SK-N-SH (cell line): ENCODE measurements around the gene HYAL2. TPM values are rescaled to one million over a fixed set of nuclear protein-coding genes. Genes with fewer than 3 reads are reported as not detected.

ENCODE experiments used
- CTCF ChIA-PET: fragments of 300-600, 350-600 bp; formaldehyde crosslinking; extraction: SDS; loops from one replicate; lab custom pipeline; 2021; lab: Yijun Ruan, JAX
- POLR2A ChIA-PET: fragments of 350-600 bp; sonication (Branson Sonifier 250); formaldehyde crosslinking; extraction: SDS; loops from one replicate; lab custom pipeline; 2020; ENCODE audit warnings: antibody characterized with exemption, inconsistent platforms; lab: Yijun Ruan, JAX
- DNase-seq: peaks from one replicate; pipeline ENCODE4 v3.0.0; 2012
- H2AFZ ChIP-seq: fragments of 200-600 bp; sonication (generic); 2 replicates; pipeline ENCODE4 v1.8.1; 2016; ENCODE audit warnings: antibody characterized with exemption, mild to moderate bottlenecking, low read depth
- H3F3A ChIP-seq: fragments of 200-600 bp; sonication (generic); replicated peaks from 2 replicates; pipeline ENCODE3; 2016; ENCODE audit warnings: antibody characterized with exemption, mild to moderate bottlenecking; ENCODE audit not compliant: insufficient read depth
- H3K27ac ChIP-seq, 2 experiments: fragments of 200-500 bp in 1 of 2; fragments of 200-600 bp in 1 of 2; sonication (Bioruptor generic) in 1 of 2; sonication (generic), shearing (Covaris generic) in 1 of 2; 2 replicates each; pipeline versions ENCODE4 v1.5.1 to v1.6.1; 2014 to 2016; ENCODE audit warnings: low read depth in 2 of 2, inconsistent platforms in 1 of 2, low read length in 1 of 2, mild to moderate bottlenecking in 1 of 2, mixed read lengths in 1 of 2
- H3K27me3 ChIP-seq: fragments of 200-600 bp; sonication (generic), shearing (Covaris generic); 2 replicates; pipeline ENCODE4 v1.6.1; 2016; ENCODE audit warnings: mixed run types; ENCODE audit not compliant: insufficient read depth
- H3K36me3 ChIP-seq, 2 experiments: fragments of 200-500 bp in 1 of 2; fragments of 200-600 bp in 1 of 2; sonication (Bioruptor generic) in 1 of 2; sonication (generic) in 1 of 2; replicated peaks in 1 of 2; 2 replicates each; pipeline versions ENCODE3 to v1.5.1; 2014 to 2016; ENCODE audit warnings: low read length in 1 of 2, mild to moderate bottlenecking in 1 of 2; ENCODE audit not compliant: insufficient read depth in 2 of 2, control insufficient read depth in 1 of 2
- H3K4me1 ChIP-seq, 2 experiments: fragments of 200-500 bp in 1 of 2; fragments of 200-600 bp in 1 of 2; sonication (Bioruptor generic) in 1 of 2; sonication (generic), shearing (Covaris generic) in 1 of 2; 2 replicates each; pipeline versions ENCODE4 v1.5.1 to v1.6.1; 2014 to 2016; ENCODE audit warnings: low read depth in 1 of 2, low read length in 1 of 2, mixed run types in 1 of 2; ENCODE audit not compliant: insufficient read depth in 2 of 2, control insufficient read depth in 1 of 2
- H3K4me2 ChIP-seq: fragments of 200-600 bp; sonication (generic), shearing (Covaris generic); 2 replicates; pipeline ENCODE4 v1.6.1; 2017; ENCODE audit warnings: mixed run types
- H3K4me3 ChIP-seq, 2 experiments: fragments of 200-500 bp in 1 of 2; fragments of 200-600 bp in 1 of 2; sonication (Bioruptor generic) in 1 of 2; sonication (generic), shearing (Covaris generic) in 1 of 2; 2 replicates each; pipeline versions ENCODE4 v1.5.1 to v1.8.1; 2014 to 2016; ENCODE audit warnings: low read depth in 2 of 2, inconsistent platforms in 1 of 2, low read length in 1 of 2, mild to moderate bottlenecking in 1 of 2, mixed read lengths in 1 of 2, moderate library complexity in 1 of 2
- H3K79me2 ChIP-seq: fragments of 200-600 bp; sonication (generic); 2 replicates; pipeline ENCODE4 v1.8.1; 2017; ENCODE audit warnings: mild to moderate bottlenecking; ENCODE audit not compliant: insufficient read depth
- H3K9ac ChIP-seq: fragments of 200-600 bp; sonication (generic); 2 replicates; pipeline ENCODE4 v1.6.1; 2017; ENCODE audit warnings: mixed run types
- H3K9me2 ChIP-seq: fragments of 200-600 bp; sonication (generic); 2 replicates; pipeline ENCODE4 v1.6.1; 2017; ENCODE audit warnings: mixed run types
- H3K9me3 ChIP-seq: fragments of 200-600 bp; sonication (generic); 2 replicates; pipeline ENCODE4 v1.6.1; 2017; ENCODE audit warnings: mixed run types, mild to moderate bottlenecking, moderate library complexity
- H4K20me1 ChIP-seq: fragments of 200-600 bp; sonication (generic); 2 replicates; pipeline ENCODE4 v1.6.1; 2017; ENCODE audit warnings: mild to moderate bottlenecking, mixed run types; ENCODE audit not compliant: insufficient read depth
- ELF1 ChIP-seq: IDR thresholded peaks from 2 replicates; pipeline ENCODE4 v1.4.0; 2012
- EP300 ChIP-seq, 2 experiments: IDR thresholded peaks; 2 replicates each; pipeline versions ENCODE4 v1.4.0 to v1.6.1; 2012; ENCODE audit warnings: borderline replicate concordance in 1 of 2, low read depth in 1 of 2, low read length in 1 of 2
- FOSL2 ChIP-seq: IDR thresholded peaks from 2 replicates; pipeline ENCODE4 v1.4.0; 2012; ENCODE audit warnings: low read depth, mild to moderate bottlenecking, moderate library complexity, borderline replicate concordance
- FOXM1 ChIP-seq: IDR thresholded peaks from 2 replicates; pipeline ENCODE4 v1.4.0; 2012; ENCODE audit warnings: low read depth, mild to moderate bottlenecking
- POLR2AphosphoS5 ChIP-seq: IDR thresholded peaks from 2 replicates; pipeline ENCODE4 v1.6.1; 2012; ENCODE audit warnings: low read depth, low read length
- RAD21 ChIP-seq: IDR thresholded peaks from 2 replicates; pipeline ENCODE4 v1.6.1; 2012; ENCODE audit warnings: mild to moderate bottlenecking, low read length
- RXRA ChIP-seq: IDR thresholded peaks from 2 replicates; pipeline ENCODE4 v1.4.0; 2012; ENCODE audit warnings: low read depth, mild to moderate bottlenecking, borderline replicate concordance
- TCF12 ChIP-seq: IDR thresholded peaks from 2 replicates; pipeline ENCODE4 v1.4.0; 2012
- YY1 ChIP-seq: IDR thresholded peaks from 2 replicates; pipeline ENCODE4 v1.4.0; 2012; ENCODE audit warnings: low read depth, mild to moderate bottlenecking
- ZBTB33 ChIP-seq: IDR thresholded peaks from 2 replicates; pipeline ENCODE4 v1.4.0; 2012; ENCODE audit warnings: low read depth, borderline replicate concordance
- WGBS: methylation state at CpG from one replicate; pipeline ENCODE4 v1.1.6; 2017; ENCODE audit warnings: low lambda C conversion rate; 5-methylcytosine and 5-hydroxymethylcytosine counted together
- polyA plus RNA-seq, 3 experiments: library from polyadenylated mRNA; depleted of rRNA; stranded (reverse); fragments of >200 nt; gene quantifications; 2 replicates each; pipeline ENCODE4 v1.2.3, GENCODE V29; 2012
- TF ChIP-seq, protein P1 (sequence below): IDR thresholded peaks from 2 replicates; pipeline ENCODE4 v1.6.1; 2012; ENCODE audit warnings: mild to moderate bottlenecking, low read depth, low read length, moderate library complexity

The HYAL2 gene
- polyA plus RNA-seq, 1 of the 3 experiments (the other 2 are of a cell fraction) = 135 TPM

DNA sequence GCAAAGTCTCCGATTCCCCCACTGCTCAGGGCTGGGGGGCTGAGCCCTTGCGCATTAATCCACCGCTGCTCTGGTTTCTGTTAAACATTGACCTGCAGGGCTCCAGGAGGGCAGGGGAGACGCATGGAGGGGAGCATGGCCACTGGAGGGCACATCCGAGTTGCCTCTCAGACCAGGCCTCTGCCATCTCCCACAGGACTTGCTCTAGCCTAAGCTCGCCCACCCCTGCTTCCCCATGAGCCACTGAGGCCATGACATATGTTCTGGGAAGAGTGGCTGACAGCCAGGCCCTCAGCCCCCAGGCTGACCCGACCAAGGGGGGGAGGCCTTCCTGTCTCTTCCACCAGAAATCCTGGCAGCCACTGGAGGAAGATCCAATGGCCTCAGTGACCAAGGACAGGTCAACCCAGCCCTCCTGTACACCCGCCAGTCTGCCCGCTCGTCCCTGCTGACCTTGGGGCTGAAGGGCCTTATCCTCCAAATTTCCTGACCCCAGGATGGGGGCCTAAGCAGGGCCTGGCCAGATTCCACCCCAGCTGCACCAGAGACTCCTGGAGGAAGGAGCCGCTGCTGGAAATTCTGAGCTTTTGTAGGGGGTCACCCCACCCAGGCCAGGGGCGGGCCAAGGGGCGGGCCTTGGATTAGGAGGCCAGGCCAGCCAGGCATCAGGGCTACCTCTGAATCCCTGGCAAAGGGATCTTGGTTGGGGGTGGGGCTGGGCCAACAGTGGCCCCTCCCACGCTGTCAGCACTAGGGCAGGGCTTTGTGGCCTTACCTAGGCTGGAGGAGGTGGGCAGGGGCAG lies 19.3 kb downstream of the HYAL2 start, which contains the start of gene HYAL1:
TSS of gene HYAL1 (minus strand) at position 562 of the 803 bp plus-strand sequence. CDS start 618 bp downstream, outside the sequence.
- Histone ChIP-seq H3K4me1 (peaks cover 7 to 34% of the 10 kb centered on the region in 2 experiments; a peak in 2 of 4 replicates), H3K9ac (no peak within 1 kb of the TSS), H4K20me1 (no peaks in the 10 kb centered on the region), H3K9me3 (0 out of 2 replicates have a peak, but pooled peaks cover 7% of the 10 kb centered on the region), H3F3A (peaks cover 2% of the 10 kb centered on the region), H3K9me2 (no peaks in the 10 kb centered on the region), H3K4me2 (no peak within 1 kb of the TSS), H3K27me3 (no peaks in the 10 kb centered on the region), H2AFZ (no peak within 1 kb of the TSS), H3K79me2 (peaks cover 6% of the 10 kb centered on the region; the same call in 1 of the 2 replicates), H3K36me3 (no peaks in the 10 kb centered on the region), H3K27ac (peak within 1 kb of the TSS in 1 of 2 experiments; percentile 76; a peak in 2 of 4 replicates), H3K4me3 (no peak within 1 kb of the TSS)
- DNase-seq = peak; percentile 70
- ChIA-PET CTCF (interaction anchor here (0.8 to 7.7 kb wide), 7 partner anchors 16 to 242 kb away, joined by 3 to 45 read pairs (median 5); partner anchors contain the start of gene TUSC2), POLR2A (no interaction called here)
- TF ChIP-seq RAD21 (peak; percentile 42), EP300 (IDR thresholded peaks at IDR 0.05; ENCODE audit: borderline replicate concordance in 1 of 2, low read depth in 1 of 2, low read length in 1 of 2) (no peak)
- TF ChIP-seq, protein P1, sequence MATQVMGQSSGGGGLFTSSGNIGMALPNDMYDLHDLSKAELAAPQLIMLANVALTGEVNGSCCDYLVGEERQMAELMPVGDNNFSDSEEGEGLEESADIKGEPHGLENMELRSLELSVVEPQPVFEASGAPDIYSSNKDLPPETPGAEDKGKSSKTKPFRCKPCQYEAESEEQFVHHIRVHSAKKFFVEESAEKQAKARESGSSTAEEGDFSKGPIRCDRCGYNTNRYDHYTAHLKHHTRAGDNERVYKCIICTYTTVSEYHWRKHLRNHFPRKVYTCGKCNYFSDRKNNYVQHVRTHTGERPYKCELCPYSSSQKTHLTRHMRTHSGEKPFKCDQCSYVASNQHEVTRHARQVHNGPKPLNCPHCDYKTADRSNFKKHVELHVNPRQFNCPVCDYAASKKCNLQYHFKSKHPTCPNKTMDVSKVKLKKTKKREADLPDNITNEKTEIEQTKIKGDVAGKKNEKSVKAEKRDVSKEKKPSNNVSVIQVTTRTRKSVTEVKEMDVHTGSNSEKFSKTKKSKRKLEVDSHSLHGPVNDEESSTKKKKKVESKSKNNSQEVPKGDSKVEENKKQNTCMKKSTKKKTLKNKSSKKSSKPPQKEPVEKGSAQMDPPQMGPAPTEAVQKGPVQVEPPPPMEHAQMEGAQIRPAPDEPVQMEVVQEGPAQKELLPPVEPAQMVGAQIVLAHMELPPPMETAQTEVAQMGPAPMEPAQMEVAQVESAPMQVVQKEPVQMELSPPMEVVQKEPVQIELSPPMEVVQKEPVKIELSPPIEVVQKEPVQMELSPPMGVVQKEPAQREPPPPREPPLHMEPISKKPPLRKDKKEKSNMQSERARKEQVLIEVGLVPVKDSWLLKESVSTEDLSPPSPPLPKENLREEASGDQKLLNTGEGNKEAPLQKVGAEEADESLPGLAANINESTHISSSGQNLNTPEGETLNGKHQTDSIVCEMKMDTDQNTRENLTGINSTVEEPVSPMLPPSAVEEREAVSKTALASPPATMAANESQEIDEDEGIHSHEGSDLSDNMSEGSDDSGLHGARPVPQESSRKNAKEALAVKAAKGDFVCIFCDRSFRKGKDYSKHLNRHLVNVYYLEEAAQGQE = no peak
- WGBS = 87% methylated on average over 4 of the region's 14 CpGs

GRCh38 chr3:50302095-50303012 lies 20.2 kb downstream of the HYAL2 start:
- H3K36me3 ChIP-seq = peaks cover 0 to 2% of the 10 kb centered on the region in 2 experiments
- no peak for DNase-seq
- no peaks in the 10 kb centered on the region for H4K20me1 ChIP-seq
- H3K27ac ChIP-seq = peak overlapping the region in 1 of 2 experiments; percentile 76; a peak in 2 of 4 replicates
- no peak for TF ChIP-seq POLR2AphosphoS5
- TF ChIP-seq YY1 = no peak
- TF ChIP-seq FOXM1 = no peak
- TF ChIP-seq ELF1 = no peak
- TF ChIP-seq FOSL2 = no peak
- no peak for TF ChIP-seq ZBTB33
- no peak for TF ChIP-seq RXRA
- no peak for TF ChIP-seq TCF12
- H3K9me2 ChIP-seq = no peaks in the 10 kb centered on the region
- no peak overlapping the region for H3K4me2 ChIP-seq
- H2AFZ ChIP-seq = no peak overlapping the region
- ChIA-PET CTCF (interaction anchor here (0.8 to 7.7 kb wide), 7 partner anchors 17 to 243 kb away, joined by 3 to 45 read pairs (median 5); partner anchors contain the start of gene TUSC2), POLR2A (no interaction called here)
- peaks cover 7% of the 10 kb centered on the region; the same call in 1 of the 2 replicates for H3K79me2 ChIP-seq
- WGBS = 86% methylated on average over 19 of the region's 32 CpGs
- H3K4me1 ChIP-seq = peaks cover 10 to 38% of the 10 kb centered on the region in 2 experiments; a peak in 2 of 4 replicates
- H3K27me3 ChIP-seq = no peaks in the 10 kb centered on the region
- H3K4me3 ChIP-seq = no peak overlapping the region
- H3K9me3 ChIP-seq = 0 out of 2 replicates have a peak, but pooled peaks cover 7% of the 10 kb centered on the region
- no peaks in the 10 kb centered on the region for H3F3A ChIP-seq
- no peak overlapping the region for H3K9ac ChIP-seq
